SIG-M5 (cell line): ENCODE measurements around the gene OMG.
"Not testable (repeated sequence)": the region's sequence is repeated elsewhere in the genome, so short reads cannot be mapped to it uniquely, and the experiment has no call there.

Experiments used
- DNase-seq: peaks from one replicate; lab custom pipeline; 2025; lab: John Stamatoyannopoulos, UW

The OMG gene

GRCh38 chr17:31262923-31263322 is 34.1 kb downstream of the OMG start:
- not testable (repeated sequence) for DNase-seq

GRCh38 chr17:31261601-31262000 is 35.4 kb downstream of the OMG start:
- DNase-seq = no peak

- no peak for DNase-seq
These were observed 36.9 kb downstream of the OMG start for GRCh38 chr17:31260151-31260550.

DNA sequence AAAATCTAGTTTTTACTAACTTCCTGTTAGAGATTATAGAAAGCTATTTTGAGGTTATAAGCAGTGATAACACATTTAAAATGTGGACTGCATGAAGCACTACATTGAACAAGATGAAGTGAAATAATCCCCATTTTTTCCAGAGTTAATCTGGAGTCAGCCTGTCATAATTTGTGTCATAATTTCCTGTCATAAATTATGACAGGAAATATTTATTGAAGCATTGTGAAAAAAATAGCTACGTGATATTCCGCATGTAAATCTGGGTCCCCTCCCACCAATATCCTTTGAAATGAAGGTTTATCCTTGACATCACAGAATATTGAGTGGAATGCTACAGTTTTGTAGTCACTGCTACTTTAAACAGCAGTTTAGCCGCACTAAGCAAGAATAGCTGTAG is 40.1 kb downstream of the OMG start:
- no peak for DNase-seq

DNA sequence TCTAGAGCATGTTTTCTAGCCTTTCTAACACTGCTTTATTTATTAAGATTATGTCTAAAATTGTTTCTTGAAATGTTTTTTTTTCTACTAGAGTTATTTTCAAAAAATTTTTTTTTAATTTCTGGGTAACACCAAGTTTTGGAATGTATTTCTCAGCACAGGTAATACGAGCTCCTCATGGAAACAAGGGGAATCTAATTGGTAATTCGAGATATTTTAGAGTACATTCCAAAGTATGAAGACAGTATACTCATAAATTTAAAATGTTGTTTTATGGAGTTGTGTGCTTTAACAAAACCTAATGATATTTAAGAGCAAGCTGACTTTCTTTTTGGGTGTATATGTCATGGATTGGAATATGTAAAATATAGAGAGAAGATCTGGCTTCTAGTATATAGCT is 42.4 kb downstream of the OMG start:
- DNase-seq = no peak

- no peak for DNase-seq
These were observed 44.3 kb downstream of the OMG start for GRCh38 chr17:31252741-31253140.

- no peak for DNase-seq
These were observed 45.1 kb downstream of the OMG start for GRCh38 chr17:31251970-31252328.

GRCh38 chr17:31251105-31251969 is 45.7 kb downstream of the OMG start:
- no peak for DNase-seq

GRCh38 chr17:31250229-31250628 is 46.8 kb downstream of the OMG start:
- no peak for DNase-seq

GRCh38 chr17:31249835-31250141 is 47.3 kb downstream of the OMG start:
- DNase-seq = no peak

GRCh38 chr17:31248986-31249834 is 47.8 kb downstream of the OMG start:
- DNase-seq = no peak
